HEK293 (cell line): ENCODE measurements around the gene HMG20A.

ENCODE experiments used
- CTCF ChIA-PET: fragments of 350-600 bp; formaldehyde crosslinking; extraction: SDS; loops from one replicate; lab custom pipeline; 2021; ENCODE audit warnings: antibody characterized with exemption; lab: Yijun Ruan, JAX
- POLR2A ChIA-PET: fragments of 300-600 bp; formaldehyde crosslinking; extraction: SDS; loops from one replicate; lab custom pipeline; 2020; ENCODE audit warnings: antibody characterized with exemption, inconsistent platforms; lab: Yijun Ruan, JAX
- H3K27ac ChIP-seq: fragments of 200-500 bp; sonication (Bioruptor generic); 2 replicates; pipeline ENCODE4 v1.5.1; 2014; ENCODE audit warnings: low read depth, low read length, control low read depth, inconsistent platforms; ENCODE audit errors: extremely low read depth
- H3K36me3 ChIP-seq, 2 experiments: fragments of 200-500 bp in 1 of 2; sonication (Bioruptor generic) in 1 of 2; 1 replicate in 1 of 2; 2 replicates in 1 of 2; pipeline ENCODE4 v1.5.1; 2014 to 2017; ENCODE audit warnings: inconsistent platforms in 2 of 2, low read length in 2 of 2; ENCODE audit not compliant: control insufficient read depth in 2 of 2, insufficient read depth in 1 of 2
- H3K4me1 ChIP-seq: fragments of 200-500 bp; sonication (Bioruptor generic); 2 replicates; pipeline ENCODE4 v1.5.1; 2014; ENCODE audit warnings: mild to moderate bottlenecking, low read length, inconsistent platforms; ENCODE audit not compliant: control insufficient read depth, insufficient read depth
- H3K4me3 ChIP-seq: 2 replicates; pipeline ENCODE4 v1.5.1; 2011; ENCODE audit warnings: low read depth, mild to moderate bottlenecking, control low read depth, low read length, moderate library complexity
- H3K9me3 ChIP-seq: fragments of 200-500 bp; sonication (Bioruptor generic); 2 replicates; pipeline ENCODE4 v1.5.1; 2014; ENCODE audit warnings: low read depth, low read length, inconsistent platforms; ENCODE audit not compliant: control insufficient read depth, insufficient read depth
- MEIS1 ChIP-seq: sonication (generic); formaldehyde crosslinking; IDR thresholded peaks from 2 replicates; pipeline ENCODE4 v1.8.1; 2022; ENCODE audit warnings: missing genetic modification reagents, mild to moderate bottlenecking, borderline replicate concordance
- PRDM4 ChIP-seq: fragments of 450-650 bp; formaldehyde crosslinking; IDR thresholded peaks from 2 replicates; pipeline ENCODE4 v1.5.1; 2017; ENCODE audit warnings: missing biosample characterization, missing genetic modification characterization
- SP7 ChIP-seq: fragments of 450-650 bp; formaldehyde crosslinking; IDR thresholded peaks from 2 replicates; pipeline ENCODE4 v1.5.1; 2016; ENCODE audit warnings: missing biosample characterization, missing genetic modification characterization
- TSHZ1 ChIP-seq: fragments of 450-650 bp; formaldehyde crosslinking; IDR thresholded peaks from 2 replicates; pipeline ENCODE4 v1.5.1; 2016; ENCODE audit warnings: missing biosample characterization, missing genetic modification characterization, borderline replicate concordance
- ZBTB10 ChIP-seq: fragments of 450-650 bp; formaldehyde crosslinking; IDR thresholded peaks from 2 replicates; pipeline ENCODE4 v1.5.1; 2016; ENCODE audit warnings: missing biosample characterization, missing genetic modification characterization
- ZBTB17 ChIP-seq: fragments of 450-650 bp; formaldehyde crosslinking; IDR thresholded peaks from 2 replicates; pipeline ENCODE4 v1.5.1; 2016; ENCODE audit warnings: missing biosample characterization, missing genetic modification characterization
- ZFP41 ChIP-seq: fragments of 450-650 bp; formaldehyde crosslinking; IDR thresholded peaks from 2 replicates; pipeline ENCODE4 v1.5.1; 2016; ENCODE audit warnings: missing biosample characterization, missing genetic modification characterization, borderline replicate concordance
- ZNF148 ChIP-seq: fragments of 450-650 bp; formaldehyde crosslinking; IDR thresholded peaks from 2 replicates; pipeline ENCODE4 v1.5.0; 2017; ENCODE audit warnings: missing biosample characterization, missing genetic modification characterization, borderline replicate concordance
- ZNF174 ChIP-seq: fragments of 450-650 bp; formaldehyde crosslinking; IDR thresholded peaks from 2 replicates; pipeline ENCODE4 v1.5.0; 2017; ENCODE audit warnings: missing biosample characterization, mild to moderate bottlenecking, missing genetic modification characterization
- ZNF302 ChIP-seq: fragments of 450-650 bp; formaldehyde crosslinking; IDR thresholded peaks from 2 replicates; pipeline ENCODE4 v1.5.1; 2016; ENCODE audit warnings: missing biosample characterization, missing genetic modification characterization, low read depth
- ZNF311 ChIP-seq: fragments of 450-650 bp; formaldehyde crosslinking; IDR thresholded peaks from 2 replicates; pipeline ENCODE4 v1.5.1; 2017; ENCODE audit warnings: missing biosample characterization, missing genetic modification characterization, borderline replicate concordance
- ZNF324 ChIP-seq: fragments of 450-650 bp; formaldehyde crosslinking; IDR thresholded peaks from 2 replicates; pipeline ENCODE4 v1.5.1; 2016; ENCODE audit warnings: missing biosample characterization, missing genetic modification characterization
- ZNF362 ChIP-seq: fragments of 450-650 bp; formaldehyde crosslinking; IDR thresholded peaks from 2 replicates; pipeline ENCODE4 v1.5.1; 2016; ENCODE audit warnings: missing biosample characterization, missing genetic modification characterization
- ZNF37A ChIP-seq: fragments of 450-650 bp; IDR thresholded peaks from 2 replicates; pipeline ENCODE4 v1.5.1; 2018; ENCODE audit warnings: missing biosample characterization, missing genetic modification characterization
- ZNF416 ChIP-seq: fragments of 450-650 bp; formaldehyde crosslinking; IDR thresholded peaks from 2 replicates; pipeline ENCODE4 v1.5.1; 2016; ENCODE audit warnings: missing biosample characterization, missing genetic modification characterization
- ZNF423 ChIP-seq: fragments of 450-650 bp; formaldehyde crosslinking; IDR thresholded peaks from 2 replicates; pipeline ENCODE4 v1.5.1; 2016; ENCODE audit warnings: missing biosample characterization, missing genetic modification characterization
- ZNF692 ChIP-seq: fragments of 450-650 bp; formaldehyde crosslinking; IDR thresholded peaks from 2 replicates; pipeline ENCODE4 v1.5.1; 2016; ENCODE audit warnings: missing biosample characterization, missing genetic modification characterization
- ZNF768 ChIP-seq: fragments of 450-650 bp; formaldehyde crosslinking; IDR thresholded peaks from 2 replicates; pipeline ENCODE4 v1.5.1; 2018; ENCODE audit warnings: missing biosample characterization, mild to moderate bottlenecking, missing genetic modification characterization

The HMG20A gene

GRCh38 chr15:77426377-77426776 lies 5.7 kb downstream of the HMG20A start (continued):
- no peak for TF ChIP-seq PRDM4 (tag by site-specific recombination)
- TF ChIP-seq, all 188 proteins: peak for 0

- CTCF ChIA-PET: interaction anchor here (1.0 to 1.6 kb wide), 3 partner anchors 116 to 392 kb away, joined by 3 to 5 read pairs (median 3); no protein-coding TSS in a partner anchor
- POLR2A ChIA-PET: no interaction called here
- TF ChIP-seq TSHZ1 (tag by site-specific recombination) (no peak), ZNF362 (tag by site-specific recombination) (no peak), ZBTB10 (no peak), ZNF311 (no peak), ZNF324 (no peak), ZBTB17 (no peak), SP7 (tag by site-specific recombination) (no peak), ZNF423 (no peak), ZNF416 (no peak), ZNF148 (tag by site-specific recombination) (no peak), ZNF302 (no peak), ZNF174 (tag by site-specific recombination) (no peak), ZNF37A (tag by site-specific recombination) (no peak), ZNF768 (no peak), ZNF692 (no peak), MEIS1 (CRISPR knock-in tag) (no peak), ZFP41 (tag by site-specific recombination) (no peak)
Measured at GRCh38 chr15:77426871-77427270, 6.2 kb downstream of the HMG20A start.

More at GRCh38 chr15:77426871-77427270, 6.2 kb downstream of the HMG20A start:
- H3K4me3 ChIP-seq: no peak overlapping the region
- H3K4me1 ChIP-seq: peaks cover 10% of the 10 kb centered on the region; the same call in 1 of the 2 replicates
- H3K27ac ChIP-seq: no peak overlapping the region
- H3K9me3 ChIP-seq: no peaks in the 10 kb centered on the region
- H3K36me3 ChIP-seq: no peaks in the 10 kb centered on the region; a peak in 1 of 3 replicates
